ENCODE results near the gene PPP2R1B.
"Not testable (repeated sequence)": the region's sequence is repeated elsewhere in the genome, so short reads cannot be mapped to it uniquely, and the experiment has no call there.

PPP2R1B gene
- 52.0 reads per million, percentile 69 among the genes with 10 or more reads in this experiment for total RNA-seq

GRCh38 chr11:111765984-111766833, at the start of gene PPP2R1B:
Gene PPP2R1B (minus strand): TSS chr11:111766389. CDS start chr11:111766361, 28 bp downstream.
- peak; percentile 71 for DNase-seq

GRCh38 chr11:111815489-111815888, 49.3 kb upstream of the PPP2R1B start:
- no peak for DNase-seq

GRCh38 chr11:111814557-111815320, 48.5 kb upstream of the PPP2R1B start:
- DNase-seq = no peak

- DNase-seq = no peak
Measured at GRCh38 chr11:111814106-111814505, 47.9 kb upstream of the PPP2R1B start.

GRCh38 chr11:111812211-111812610, 46.0 kb upstream of the PPP2R1B start:
- no peak for DNase-seq

GRCh38 chr11:111811445-111811844, 45.3 kb upstream of the PPP2R1B start:
- no peak for DNase-seq

- DNase-seq = no peak
Measured at GRCh38 chr11:111808834-111809233, 42.6 kb upstream of the PPP2R1B start.

GRCh38 chr11:111808063-111808588, 41.9 kb upstream of the PPP2R1B start:
- DNase-seq = no peak

- no peak for DNase-seq
Measured at GRCh38 chr11:111807076-111807475, 40.9 kb upstream of the PPP2R1B start.

- no peak for DNase-seq
Measured at GRCh38 chr11:111801135-111801534, 34.9 kb upstream of the PPP2R1B start.

- no peak for DNase-seq
Measured at GRCh38 chr11:111798279-111798678, 32.1 kb upstream of the PPP2R1B start.

GRCh38 chr11:111797145-111797581, 31.0 kb upstream of the PPP2R1B start:
- DNase-seq = no peak

GRCh38 chr11:111796696-111797095, 30.5 kb upstream of the PPP2R1B start:
- no peak for DNase-seq

GRCh38 chr11:111795334-111795985, 29.3 kb upstream of the PPP2R1B start:
- no peak for DNase-seq

- DNase-seq = no peak
Measured at GRCh38 chr11:111793863-111794262, 27.7 kb upstream of the PPP2R1B start.

- no peak for DNase-seq
Measured at GRCh38 chr11:111792955-111793500, 26.8 kb upstream of the PPP2R1B start.

GRCh38 chr11:111792314-111792713, 26.1 kb upstream of the PPP2R1B start:
- no peak for DNase-seq

GRCh38 chr11:111788464-111788863, 22.3 kb upstream of the PPP2R1B start:
- DNase-seq = no peak

GRCh38 chr11:111788051-111788450, 21.9 kb upstream of the PPP2R1B start:
- DNase-seq = no peak

GRCh38 chr11:111785886-111786412, 19.8 kb upstream of the PPP2R1B start:
- DNase-seq = no peak

GRCh38 chr11:111785076-111785475, 18.9 kb upstream of the PPP2R1B start:
- no peak for DNase-seq

GRCh38 chr11:111784311-111784710, 18.1 kb upstream of the PPP2R1B start:
- not testable (repeated sequence) for DNase-seq

Data from effector CD4-positive, alpha-beta T cell (primary cell).